Osteoblast (primary cell): ENCODE measurements around the gene CHD3. TPM values are rescaled to one million over a fixed set of nuclear protein-coding genes. Genes with fewer than 3 reads are reported as not detected.

Source experiments
- DNase-seq: peaks from one replicate; pipeline ENCODE4 v3.0.0; 2011; ENCODE audit warnings: low spot score, mixed read lengths; ENCODE audit not compliant: insufficient read length; ENCODE audit errors: missing footprints
- H2AFZ ChIP-seq: 2 replicates; pipeline ENCODE4 v1.6.0; 2011; ENCODE audit warnings: mild to moderate bottlenecking, low read length
- H3K27ac ChIP-seq: 2 replicates; pipeline ENCODE4 v1.5.1; 2011; ENCODE audit warnings: mild to moderate bottlenecking, low read depth, low read length, moderate library complexity
- H3K27me3 ChIP-seq: 2 replicates; pipeline ENCODE4 v1.6.0; 2012; ENCODE audit warnings: mild to moderate bottlenecking, control low read depth, inconsistent platforms, low read length, moderate library complexity; ENCODE audit not compliant: insufficient read depth
- H3K36me3 ChIP-seq: 2 replicates; pipeline ENCODE4 v1.5.1; 2011; ENCODE audit warnings: mild to moderate bottlenecking, low read length, control low read depth, moderate library complexity; ENCODE audit not compliant: insufficient read depth
- H3K4me1 ChIP-seq: 2 replicates; pipeline ENCODE4 v1.5.1; 2011; ENCODE audit warnings: mild to moderate bottlenecking, low read length, control low read depth, moderate library complexity; ENCODE audit not compliant: insufficient read depth
- H3K4me2 ChIP-seq: 2 replicates; pipeline ENCODE4 v1.6.0; 2011; ENCODE audit warnings: mild to moderate bottlenecking, low read length; ENCODE audit not compliant: insufficient read depth
- H3K4me3 ChIP-seq: fragments of 200-600 bp; sonication (generic); 3 replicates; pipeline ENCODE4 v1.5.1; 2012; ENCODE audit warnings: mild to moderate bottlenecking, low read length, inconsistent platforms; ENCODE audit not compliant: insufficient read depth
- H3K79me2 ChIP-seq: 2 replicates; pipeline ENCODE4 v1.6.0; 2012; ENCODE audit warnings: mild to moderate bottlenecking, low read length, control low read depth, inconsistent platforms; ENCODE audit not compliant: insufficient read depth
- H3K9me3 ChIP-seq: 2 replicates; pipeline ENCODE4 v1.5.1; 2011; ENCODE audit warnings: low read depth, low read length, control low read depth
- H4K20me1 ChIP-seq: 2 replicates; pipeline ENCODE4 v1.6.0; 2012; ENCODE audit warnings: mild to moderate bottlenecking, low read length, control low read depth; ENCODE audit not compliant: insufficient read depth
- CTCF ChIP-seq: IDR thresholded peaks from 2 replicates; pipeline ENCODE4 v1.5.1; 2011; ENCODE audit warnings: mild to moderate bottlenecking, low read depth, low read length, moderate library complexity; ENCODE audit errors: extremely low read depth
- total RNA-seq: library from RNA; depleted of rRNA; stranded (reverse); fragments of >200 nt; gene quantifications from 2 replicates; pipeline ENCODE4 v1.2.3, GENCODE V29; 2012

CHD3 gene
- total RNA-seq, 1 donor = 97.0 TPM

DNA sequence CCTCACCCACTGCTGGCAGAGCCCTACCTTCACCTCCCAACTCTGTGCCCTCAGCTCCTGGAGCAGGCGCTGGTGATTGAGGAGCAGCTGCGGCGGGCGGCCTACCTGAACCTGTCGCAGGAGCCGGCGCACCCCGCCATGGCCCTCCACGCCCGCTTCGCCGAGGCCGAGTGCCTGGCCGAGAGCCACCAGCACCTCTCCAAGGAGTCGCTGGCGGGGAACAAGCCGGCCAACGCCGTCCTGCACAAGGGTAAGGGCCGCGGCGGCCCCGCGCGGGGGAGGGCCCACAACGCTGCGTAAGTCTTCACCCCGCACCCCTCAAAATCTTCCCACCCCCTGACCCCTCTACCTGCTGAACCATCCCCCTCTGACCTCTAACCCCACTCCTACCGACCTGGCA is 20.5 kb downstream of the CHD3 start:
- Histone ChIP-seq H3K4me2 (no peak overlapping the region), H3K27me3 (no peaks in the 10 kb centered on the region), H4K20me1 (no peaks in the 10 kb centered on the region), H3K9me3 (no peaks in the 10 kb centered on the region), H3K79me2 (no peaks in the 10 kb centered on the region), H3K4me1 (no peaks in the 10 kb centered on the region), H3K27ac (no peak overlapping the region), H3K4me3 (no peak overlapping the region), H3K36me3 (peaks cover 90% of the 10 kb centered on the region), H2AFZ (no peak overlapping the region)
- TF ChIP-seq CTCF = no peak
- DNase-seq = no peak

GRCh38 chr17:7910281-7910680 is 21.7 kb downstream of the CHD3 start:
- Histone ChIP-seq H3K27me3 (no peaks in the 10 kb centered on the region), H3K4me3 (no peak overlapping the region), H3K4me2 (no peak overlapping the region), H3K79me2 (no peaks in the 10 kb centered on the region), H3K4me1 (peaks cover 9% of the 10 kb centered on the region), H2AFZ (no peak overlapping the region), H3K36me3 (peaks cover 78% of the 10 kb centered on the region), H3K9me3 (no peaks in the 10 kb centered on the region), H3K27ac (no peak overlapping the region), H4K20me1 (no peaks in the 10 kb centered on the region)
- DNase-seq = no peak
- no peak for TF ChIP-seq CTCF

DNA sequence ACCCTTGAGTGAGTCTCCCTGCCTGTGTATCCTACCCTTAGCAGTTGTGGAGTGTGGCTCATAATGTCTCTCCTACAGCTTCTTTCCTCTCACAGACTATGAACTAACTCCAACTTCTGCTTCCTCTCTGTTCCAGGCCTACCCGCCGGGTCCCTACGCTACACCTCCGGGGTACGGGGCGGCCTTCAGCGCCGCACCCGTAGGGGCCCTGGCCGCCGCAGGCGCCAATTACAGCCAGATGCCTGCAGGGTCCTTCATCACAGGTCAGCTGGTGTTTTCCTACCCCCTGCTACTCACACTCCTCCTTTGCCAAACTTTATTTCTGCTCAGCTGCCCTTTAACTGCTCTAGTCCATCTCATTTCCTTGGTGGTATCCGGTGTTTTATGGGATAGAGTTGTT is 22.1 kb downstream of the CHD3 start:
- no peak overlapping the region for H3K4me3 ChIP-seq
- no peak overlapping the region for H3K27ac ChIP-seq
- no peaks in the 10 kb centered on the region for H3K79me2 ChIP-seq
- no peak for DNase-seq
- H2AFZ ChIP-seq = no peak overlapping the region
- H3K4me1 ChIP-seq = peaks cover 11% of the 10 kb centered on the region
- no peak overlapping the region for H3K4me2 ChIP-seq
- H3K27me3 ChIP-seq = no peaks in the 10 kb centered on the region
- H3K9me3 ChIP-seq = no peaks in the 10 kb centered on the region
- TF ChIP-seq CTCF = no peak
- peaks cover 73% of the 10 kb centered on the region for H3K36me3 ChIP-seq
- no peaks in the 10 kb centered on the region for H4K20me1 ChIP-seq

GRCh38 chr17:7911116-7911515 is 22.5 kb downstream of the CHD3 start:
- H3K27ac ChIP-seq = no peak overlapping the region
- no peaks in the 10 kb centered on the region for H3K27me3 ChIP-seq
- no peak overlapping the region for H3K4me2 ChIP-seq
- no peak overlapping the region for H3K4me3 ChIP-seq
- H2AFZ ChIP-seq = no peak overlapping the region
- no peaks in the 10 kb centered on the region for H3K9me3 ChIP-seq
- H4K20me1 ChIP-seq = no peaks in the 10 kb centered on the region
- peak; percentile 81 for DNase-seq
- peaks cover 13% of the 10 kb centered on the region for H3K4me1 ChIP-seq
- H3K36me3 ChIP-seq = peaks cover 69% of the 10 kb centered on the region
- TF ChIP-seq CTCF = no peak
- H3K79me2 ChIP-seq = no peaks in the 10 kb centered on the region
